Ishikawa (cell line): Measurements from ENCODE around the gene PDCD6IP.

Experiments used
- CEBPB ChIP-seq: IDR thresholded peaks from 2 replicates; pipeline ENCODE4 v1.6.1; 2012
- CREB1 ChIP-seq: IDR thresholded peaks from 2 replicates; pipeline ENCODE4 v1.6.1; 2012; ENCODE audit warnings: low read depth
- EGR1 ChIP-seq: IDR thresholded peaks from 2 replicates; pipeline ENCODE4 v1.6.1; 2012
- EP300 ChIP-seq: IDR thresholded peaks from 2 replicates; pipeline ENCODE4 v1.6.1; 2012; ENCODE audit warnings: borderline replicate concordance
- FOXM1 ChIP-seq: IDR thresholded peaks from 2 replicates; pipeline ENCODE4 v1.6.1; 2012; ENCODE audit warnings: low read depth, borderline replicate concordance
- MAX ChIP-seq: IDR thresholded peaks from 2 replicates; pipeline ENCODE4 v1.6.1; 2012
- NFIC ChIP-seq: IDR thresholded peaks from 2 replicates; pipeline ENCODE4 v1.6.1; 2012
- RAD21 ChIP-seq: IDR thresholded peaks from 2 replicates; pipeline ENCODE4 v1.6.1; 2012; ENCODE audit warnings: low read depth
- REST ChIP-seq: IDR thresholded peaks from 2 replicates; pipeline ENCODE4 v1.6.1; 2012; ENCODE audit warnings: low read depth, mild to moderate bottlenecking
- TAF1 ChIP-seq: IDR thresholded peaks from 2 replicates; pipeline ENCODE4 v1.6.1; 2012; ENCODE audit warnings: low read depth, mild to moderate bottlenecking
- TCF12 ChIP-seq: IDR thresholded peaks from 2 replicates; pipeline ENCODE4 v1.6.1; 2012; ENCODE audit warnings: low read depth
- TEAD4 ChIP-seq: IDR thresholded peaks from 2 replicates; pipeline ENCODE4 v1.6.1; 2012
- USF1 ChIP-seq: IDR thresholded peaks from 2 replicates; pipeline ENCODE4 v1.6.1; 2012
- YY1 ChIP-seq: IDR thresholded peaks from 2 replicates; pipeline ENCODE4 v1.6.1; 2012; ENCODE audit warnings: low read depth
- ZBTB7A ChIP-seq: IDR thresholded peaks from 2 replicates; pipeline ENCODE4 v1.6.1; 2012; ENCODE audit warnings: low read depth

Gene PDCD6IP

GRCh38 chr3:33829720-33830119, 31.3 kb downstream of the PDCD6IP start:
- no peak for TF ChIP-seq CREB1
- no peak for TF ChIP-seq TAF1
- TF ChIP-seq USF1: no peak
- no peak for TF ChIP-seq EGR1
- no peak for TF ChIP-seq ZBTB7A
- no peak for TF ChIP-seq CEBPB
- no peak for TF ChIP-seq RAD21
- no peak for TF ChIP-seq NFIC
- TF ChIP-seq MAX: no peak
- no peak for TF ChIP-seq FOXM1
- no peak for TF ChIP-seq REST
- no peak for TF ChIP-seq YY1
- no peak for TF ChIP-seq TCF12
- no peak for TF ChIP-seq EP300
- TF ChIP-seq TEAD4: no peak

GRCh38 chr3:33831053-33831452, 32.6 kb downstream of the PDCD6IP start:
- TF ChIP-seq TEAD4 (no peak), YY1 (no peak), RAD21 (no peak), USF1 (no peak), CEBPB (no peak), NFIC (no peak), MAX (no peak), CREB1 (no peak), FOXM1 (no peak), TAF1 (no peak), EP300 (no peak), ZBTB7A (no peak), EGR1 (no peak), REST (no peak)

- no peak for TF ChIP-seq REST
- TF ChIP-seq CEBPB: no peak
Observed at GRCh38 chr3:33833408-33834095, 35.1 kb downstream of the PDCD6IP start.

- TF ChIP-seq TAF1: no peak
- no peak for TF ChIP-seq RAD21
- no peak for TF ChIP-seq EP300
- TF ChIP-seq TCF12: no peak
- no peak for TF ChIP-seq MAX
- no peak for TF ChIP-seq TEAD4
- no peak for TF ChIP-seq FOXM1
- no peak for TF ChIP-seq CEBPB
- no peak for TF ChIP-seq USF1
- no peak for TF ChIP-seq NFIC
Observed at GRCh38 chr3:33834096-33834453, 35.6 kb downstream of the PDCD6IP start.
